D721Med (cell line): ENCODE data around the gene EFTUD2.

Experiments
- DNase-seq: peaks from one replicate; pipeline ENCODE4 v3.0.0; 2011; ENCODE audit warnings: low spot score; ENCODE audit not compliant: insufficient read length
- FAIRE-seq: peaks from 2 replicates; lab custom pipeline; 2011; peaks lifted over from hg19 to GRCh38; lab: Jason Lieb, UNC
- CTCF ChIP-seq: IDR thresholded peaks from 2 replicates; pipeline ENCODE4 v1.5.1; 2012; ENCODE audit warnings: mild to moderate bottlenecking, control low read depth; ENCODE audit not compliant: insufficient read depth; ENCODE audit errors: missing control alignments

Gene EFTUD2

GRCh38 chr17:44919885-44920564 lies 20.8 kb upstream of the EFTUD2 start:
- FAIRE-seq (no peak), DNase-seq (peak; percentile 86)
- peak; percentile 96 for TF ChIP-seq CTCF

- no peak for DNase-seq
- TF ChIP-seq CTCF: no peak
- FAIRE-seq: no peak
Measured at GRCh38 chr17:44919411-44919810, 20.2 kb upstream of the EFTUD2 start.

GRCh38 chr17:44918006-44918405 lies 18.8 kb upstream of the EFTUD2 start:
- DNase-seq (no peak), FAIRE-seq (no peak)
- TF ChIP-seq CTCF: no peak

GRCh38 chr17:44917456-44917855 lies 18.2 kb upstream of the EFTUD2 start:
- DNase-seq (no peak), FAIRE-seq (no peak)
- TF ChIP-seq CTCF: no peak

- FAIRE-seq (no peak), DNase-seq (no peak)
- TF ChIP-seq CTCF: peak; percentile 8
Measured at GRCh38 chr17:44916781-44917241, 17.6 kb upstream of the EFTUD2 start.

- FAIRE-seq: no peak
- no peak for TF ChIP-seq CTCF
- DNase-seq: no peak
Measured at GRCh38 chr17:44915862-44916780, 16.9 kb upstream of the EFTUD2 start.

- no peak for TF ChIP-seq CTCF
- no peak for DNase-seq
- FAIRE-seq: no peak
Measured at GRCh38 chr17:44915321-44915726, 16.1 kb upstream of the EFTUD2 start, which contains the start of gene GFAP. Gene GFAP, minus strand, starts transcription at chr17:44915500. Its CDS starts 14 bp downstream, at chr17:44915486.
